Gastroesophageal sphincter (tissue), 4 donors: ENCODE data around the gene P4HB. TPM values are rescaled to one million over a fixed set of nuclear protein-coding genes. Genes with fewer than 3 reads are reported as not detected.

ENCODE experiments used
- ATAC-seq: fragments of 150-250 bp; one replicate; pipeline ENCODE4 v1.9.1; 2016; ENCODE audit warnings: mild to moderate bottlenecking, moderate library complexity
- H3K27ac ChIP-seq, 4 donors: fragments of 200-600 bp; sonication (generic) in 3 of 4; 1 replicate in 3 of 4; 2 replicates in 1 of 4; pipeline ENCODE4 v1.5.1; 2016 to 2019
- H3K27me3 ChIP-seq: fragments of 200-600 bp; sonication (generic); one replicate; pipeline ENCODE4 v1.5.1; 2019
- H3K36me3 ChIP-seq, 2 donors: fragments of 200-600 bp; sonication (generic); one replicate each; pipeline ENCODE4 v1.5.1; 2019; ENCODE audit warnings: control low read depth in 1 of 2
- H3K4me1 ChIP-seq, 3 donors: fragments of 200-600 bp; sonication (generic); 1 replicate in 2 of 3; 2 replicates in 1 of 3; pipeline ENCODE4 v1.5.1; 2016 to 2019; ENCODE audit warnings: control low read depth in 2 of 3
- H3K4me3 ChIP-seq, 2 donors: fragments of 200-600 bp; sonication (generic); one replicate each; pipeline ENCODE4 v1.5.1; 2019; ENCODE audit warnings: mild to moderate bottlenecking in 1 of 2, moderate library complexity in 1 of 2
- H3K9me3 ChIP-seq, 3 donors: fragments of 200-600 bp; sonication (generic); one replicate each; pipeline ENCODE4 v1.5.1; 2017 to 2019; ENCODE audit warnings: control low read depth in 2 of 3
- EP300 ChIP-seq: sonication (generic); formaldehyde crosslinking; IDR thresholded peaks from one replicate; pipeline ENCODE4 v1.6.1; 2017; ENCODE audit warnings: antibody characterized with exemption, mild to moderate bottlenecking
- POLR2A ChIP-seq, 2 donors: fragments of 450-650 bp; IDR thresholded peaks; one replicate each; pipeline ENCODE4 v1.6.1; 2017; ENCODE audit warnings: antibody characterized with exemption in 2 of 2, mild to moderate bottlenecking in 2 of 2, moderate library complexity in 1 of 2
- POLR2AphosphoS5 ChIP-seq: sonication (generic); formaldehyde crosslinking; IDR thresholded peaks from one replicate; pipeline ENCODE4 v1.6.1; 2017; ENCODE audit warnings: antibody characterized with exemption
- WGBS, 2 donors: methylation state at CpG; one replicate each; pipeline ENCODE4 v1.1.5; 2018; ENCODE audit warnings: low coverage in 1 of 2; 5-methylcytosine and 5-hydroxymethylcytosine counted together
- total RNA-seq, 4 donors: library from RNA; depleted of rRNA; stranded (reverse); fragments of >200 nt; gene quantifications; one replicate each; pipeline ENCODE4 v1.1.0, GENCODE V29; 2016
- TF ChIP-seq, protein P1 (sequence below), 4 experiments: fragments of 200-600 bp in 2 of 4; fragments of 450-650 bp in 2 of 4; sonication (generic) in 1 of 4; IDR thresholded peaks; one replicate each; pipeline ENCODE4 v1.5.1; 2017 to 2019; ENCODE audit warnings: antibody characterized with exemption in 4 of 4, mild to moderate bottlenecking in 2 of 4, moderate library complexity in 2 of 4

P4HB gene
- total RNA-seq, 4 donors from 2014 or later = 257 to 365 (median 324) TPM

- H3K27ac ChIP-seq = peak within 1 kb of the TSS in 2 of 4 donors; percentile 93 to 95
- 85% methylated on average over 9 of the region's 26 CpGs; no CpG with 5 or more reads in 1 of the 2 donors for WGBS, 2 donors
- peak within 1 kb of the TSS; percentile 87 to 92 for H3K4me3 ChIP-seq
These were observed 25.5 kb downstream of the P4HB start, which contains the start of gene PPP1R27 for GRCh38 chr17:81834831-81835267. Gene PPP1R27, minus strand, starts transcription at chr17:81835050. Its CDS starts 97 bp downstream, at chr17:81834953.

GRCh38 chr17:81833921-81834830 is 26.2 kb downstream of the P4HB start:
- 0 to 95% methylated on average over 1 to 4 of the region's 31 CpGs for WGBS, 2 donors
- Histone ChIP-seq H3K27ac (peak overlapping the region in 3 of 4 donors; percentile 91 to 95 (median 93)), H3K4me1 (peaks cover 0 to 45% (median 16%) of the 10 kb centered on the region in 3 donors)

More at GRCh38 chr17:81834831-81835267, 25.5 kb downstream of the P4HB start, which contains the start of gene PPP1R27:
- TF ChIP-seq POLR2AphosphoS5 = no peak
- TF ChIP-seq, protein P1, sequence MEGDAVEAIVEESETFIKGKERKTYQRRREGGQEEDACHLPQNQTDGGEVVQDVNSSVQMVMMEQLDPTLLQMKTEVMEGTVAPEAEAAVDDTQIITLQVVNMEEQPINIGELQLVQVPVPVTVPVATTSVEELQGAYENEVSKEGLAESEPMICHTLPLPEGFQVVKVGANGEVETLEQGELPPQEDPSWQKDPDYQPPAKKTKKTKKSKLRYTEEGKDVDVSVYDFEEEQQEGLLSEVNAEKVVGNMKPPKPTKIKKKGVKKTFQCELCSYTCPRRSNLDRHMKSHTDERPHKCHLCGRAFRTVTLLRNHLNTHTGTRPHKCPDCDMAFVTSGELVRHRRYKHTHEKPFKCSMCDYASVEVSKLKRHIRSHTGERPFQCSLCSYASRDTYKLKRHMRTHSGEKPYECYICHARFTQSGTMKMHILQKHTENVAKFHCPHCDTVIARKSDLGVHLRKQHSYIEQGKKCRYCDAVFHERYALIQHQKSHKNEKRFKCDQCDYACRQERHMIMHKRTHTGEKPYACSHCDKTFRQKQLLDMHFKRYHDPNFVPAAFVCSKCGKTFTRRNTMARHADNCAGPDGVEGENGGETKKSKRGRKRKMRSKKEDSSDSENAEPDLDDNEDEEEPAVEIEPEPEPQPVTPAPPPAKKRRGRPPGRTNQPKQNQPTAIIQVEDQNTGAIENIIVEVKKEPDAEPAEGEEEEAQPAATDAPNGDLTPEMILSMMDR (IDR thresholded peaks at IDR 0.05) = no peak
- TF ChIP-seq POLR2A (IDR thresholded peaks at IDR 0.05) = no peak
- TF ChIP-seq EP300 = no peak
- no peaks in the 10 kb centered on the region for H3K36me3 ChIP-seq
- peaks cover 0 to 38% (median 16%) of the 10 kb centered on the region in 3 donors for H3K4me1 ChIP-seq
- no peaks in the 10 kb centered on the region for H3K9me3 ChIP-seq
- ATAC-seq = no peak
- H3K27me3 ChIP-seq = no peaks in the 10 kb centered on the region

GRCh38 chr17:81833160-81833920 is 27.0 kb downstream of the P4HB start, which contains the start of gene MCRIP1:
Gene MCRIP1, minus strand, starts transcription at chr17:81833291. Its CDS starts 8,785 bp downstream, at chr17:81824506.
- no peaks in the 10 kb centered on the region for H3K9me3 ChIP-seq
- H3K4me1 ChIP-seq = peaks cover 0 to 53% (median 16%) of the 10 kb centered on the region in 3 donors
- TF ChIP-seq, protein P1 (IDR thresholded peaks at IDR 0.05) = no peak
- TF ChIP-seq POLR2AphosphoS5 = peak; percentile 94
- no peak for TF ChIP-seq EP300
- TF ChIP-seq POLR2A (IDR thresholded peaks at IDR 0.05) = peak; percentile 88 to 93
- 20% methylated on average over 1 of the region's 76 CpGs; no CpG with 5 or more reads in 1 of the 2 donors for WGBS, 2 donors
- H3K36me3 ChIP-seq = no peaks in the 10 kb centered on the region
- H3K27me3 ChIP-seq = no peaks in the 10 kb centered on the region
- peak within 1 kb of the TSS; percentile 91 to 95 (median 92) for H3K27ac ChIP-seq
- peak; percentile 96 for ATAC-seq
- H3K4me3 ChIP-seq = peak within 1 kb of the TSS; percentile 87 to 92

More at GRCh38 chr17:81833921-81834830, 26.2 kb downstream of the P4HB start:
- H3K27me3 ChIP-seq = no peaks in the 10 kb centered on the region
- no peak for TF ChIP-seq EP300
- TF ChIP-seq POLR2A (IDR thresholded peaks at IDR 0.05) = no peak
- TF ChIP-seq, protein P1 (IDR thresholded peaks at IDR 0.05) = no peak
- no peak for TF ChIP-seq POLR2AphosphoS5
- no peaks in the 10 kb centered on the region for H3K9me3 ChIP-seq
- peak overlapping the region; percentile 87 to 92 for H3K4me3 ChIP-seq
- ATAC-seq = no peak
- H3K36me3 ChIP-seq = no peaks in the 10 kb centered on the region

- TF ChIP-seq POLR2AphosphoS5 (no peak), EP300 (no peak), POLR2A (IDR thresholded peaks at IDR 0.05) (no peak)
- TF ChIP-seq, protein P1 (IDR thresholded peaks at IDR 0.05) = no peak
- no CpG with 5 or more reads among the region's 65 CpGs for WGBS, 2 donors
- no peaks in the 10 kb centered on the region for H3K27me3 ChIP-seq
- peak overlapping the region; percentile 91 to 95 (median 92) for H3K27ac ChIP-seq
- H3K9me3 ChIP-seq = no peaks in the 10 kb centered on the region
- peaks cover 0 to 57% (median 16%) of the 10 kb centered on the region in 3 donors for H3K4me1 ChIP-seq
- peak; percentile 38 for ATAC-seq
- H3K4me3 ChIP-seq = peak overlapping the region; percentile 86 to 92
- no peaks in the 10 kb centered on the region for H3K36me3 ChIP-seq
These were observed 27.7 kb downstream of the P4HB start for GRCh38 chr17:81832608-81833159.
